ENCODE measurements around the gene RYR1. TPM values are rescaled to one million over a fixed set of nuclear protein-coding genes. Genes with fewer than 3 reads are reported as not detected.

The RYR1 gene
- total RNA-seq, 1 experiment from 2014 or later: 4.1 TPM

DNA sequence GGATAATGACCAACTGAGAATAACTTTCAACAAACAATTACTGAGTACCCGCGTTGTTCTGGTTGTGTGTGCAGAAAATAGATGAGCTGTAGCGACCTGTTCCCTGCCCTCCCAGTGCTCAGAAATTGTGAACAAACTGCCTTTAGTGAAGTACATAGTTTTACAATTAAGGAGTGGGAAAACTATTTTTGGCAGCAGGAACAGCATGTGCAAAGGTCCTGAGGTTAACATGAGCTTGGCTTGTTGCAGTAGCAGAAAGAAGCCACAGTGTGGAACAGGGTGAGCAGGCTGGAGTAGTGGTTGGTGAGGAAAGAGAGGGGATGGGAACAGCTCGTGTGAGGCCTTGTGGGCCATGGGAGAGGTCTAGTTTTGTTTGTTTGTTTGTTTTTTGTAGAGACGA, 16.0 kb downstream of the RYR1 start:
- ChIA-PET POLR2A (no interaction called here), CTCF (no interaction called here), RAD21 (ENCODE audit: low non-redundant PET in 1 of 2, low total read pairs in 2 of 2, uncharacterized antibody in 2 of 2, unreplicated experiment in 2 of 2) (no interaction called here)
- H3K4me2 ChIP-seq (ENCODE audit: low read length): no peak overlapping the region
- H3K9me3 ChIP-seq (ENCODE audit: control insufficient read depth in 1 of 2, insufficient read depth in 1 of 2, low read depth in 1 of 2, low read length in 2 of 2): no peaks in the 10 kb centered on the region
- ATAC-seq: no peak
- H3K36me3 ChIP-seq (ENCODE audit: control insufficient read depth in 1 of 2, insufficient read depth in 2 of 2, low read length in 2 of 2): no peaks in the 10 kb centered on the region
- H4K20me1 ChIP-seq (ENCODE audit: insufficient read depth): no peaks in the 10 kb centered on the region
- no peak overlapping the region for H3K9ac ChIP-seq (ENCODE audit: low read length)
- TF ChIP-seq, protein P1, sequence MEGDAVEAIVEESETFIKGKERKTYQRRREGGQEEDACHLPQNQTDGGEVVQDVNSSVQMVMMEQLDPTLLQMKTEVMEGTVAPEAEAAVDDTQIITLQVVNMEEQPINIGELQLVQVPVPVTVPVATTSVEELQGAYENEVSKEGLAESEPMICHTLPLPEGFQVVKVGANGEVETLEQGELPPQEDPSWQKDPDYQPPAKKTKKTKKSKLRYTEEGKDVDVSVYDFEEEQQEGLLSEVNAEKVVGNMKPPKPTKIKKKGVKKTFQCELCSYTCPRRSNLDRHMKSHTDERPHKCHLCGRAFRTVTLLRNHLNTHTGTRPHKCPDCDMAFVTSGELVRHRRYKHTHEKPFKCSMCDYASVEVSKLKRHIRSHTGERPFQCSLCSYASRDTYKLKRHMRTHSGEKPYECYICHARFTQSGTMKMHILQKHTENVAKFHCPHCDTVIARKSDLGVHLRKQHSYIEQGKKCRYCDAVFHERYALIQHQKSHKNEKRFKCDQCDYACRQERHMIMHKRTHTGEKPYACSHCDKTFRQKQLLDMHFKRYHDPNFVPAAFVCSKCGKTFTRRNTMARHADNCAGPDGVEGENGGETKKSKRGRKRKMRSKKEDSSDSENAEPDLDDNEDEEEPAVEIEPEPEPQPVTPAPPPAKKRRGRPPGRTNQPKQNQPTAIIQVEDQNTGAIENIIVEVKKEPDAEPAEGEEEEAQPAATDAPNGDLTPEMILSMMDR (IDR thresholded peaks at IDR 0.05 in 2 of 3, conservative IDR thresholded peaks at IDR 0.05 in 1 of 3; ENCODE audit: borderline replicate concordance in 1 of 3, insufficient read depth in 1 of 3, low read depth in 2 of 3, low read length in 2 of 3): no peak
- TF ChIP-seq EZH2phosphoT487 (IDR thresholded peaks at IDR 0.05; ENCODE audit: borderline replicate concordance) (no peak), SIN3A (IDR thresholded peaks at IDR 0.05; ENCODE audit: low read depth) (no peak), YY1 (IDR thresholded peaks at IDR 0.05; ENCODE audit: extremely low read depth, insufficient replicate concordance, low read depth, low read length) (no peak), JUND (IDR thresholded peaks at IDR 0.05) (no peak), SRF (IDR thresholded peaks at IDR 0.05; ENCODE audit: low read depth) (no peak), SP1 (IDR thresholded peaks at IDR 0.05; ENCODE audit: low read depth) (no peak), ELF1 (IDR thresholded peaks at IDR 0.05; ENCODE audit: borderline replicate concordance, low read depth) (no peak), POLR2AphosphoS5 (IDR thresholded peaks at IDR 0.05; ENCODE audit: low read depth, low read length) (no peak), TCF7L2 (IDR thresholded peaks at IDR 0.05; ENCODE audit: borderline replicate concordance, extremely low read depth, insufficient read depth, insufficient read length) (no peak), RAD21 (IDR thresholded peaks at IDR 0.05; ENCODE audit: low read depth) (no peak), ZNF274 (IDR thresholded peaks at IDR 0.05; ENCODE audit: low read depth, low read length) (no peak), POLR2A (IDR thresholded peaks at IDR 0.05; ENCODE audit: borderline replicate concordance, extremely low read depth, insufficient read depth, insufficient read length) (no peak), CEBPB (IDR thresholded peaks at IDR 0.05; ENCODE audit: low read depth) (no peak), FOSL1 (IDR thresholded peaks at IDR 0.05; ENCODE audit: low read depth) (no peak), CBX3 (IDR thresholded peaks at IDR 0.05; ENCODE audit: low read depth) (no peak)
- TF ChIP-seq, protein P2, sequence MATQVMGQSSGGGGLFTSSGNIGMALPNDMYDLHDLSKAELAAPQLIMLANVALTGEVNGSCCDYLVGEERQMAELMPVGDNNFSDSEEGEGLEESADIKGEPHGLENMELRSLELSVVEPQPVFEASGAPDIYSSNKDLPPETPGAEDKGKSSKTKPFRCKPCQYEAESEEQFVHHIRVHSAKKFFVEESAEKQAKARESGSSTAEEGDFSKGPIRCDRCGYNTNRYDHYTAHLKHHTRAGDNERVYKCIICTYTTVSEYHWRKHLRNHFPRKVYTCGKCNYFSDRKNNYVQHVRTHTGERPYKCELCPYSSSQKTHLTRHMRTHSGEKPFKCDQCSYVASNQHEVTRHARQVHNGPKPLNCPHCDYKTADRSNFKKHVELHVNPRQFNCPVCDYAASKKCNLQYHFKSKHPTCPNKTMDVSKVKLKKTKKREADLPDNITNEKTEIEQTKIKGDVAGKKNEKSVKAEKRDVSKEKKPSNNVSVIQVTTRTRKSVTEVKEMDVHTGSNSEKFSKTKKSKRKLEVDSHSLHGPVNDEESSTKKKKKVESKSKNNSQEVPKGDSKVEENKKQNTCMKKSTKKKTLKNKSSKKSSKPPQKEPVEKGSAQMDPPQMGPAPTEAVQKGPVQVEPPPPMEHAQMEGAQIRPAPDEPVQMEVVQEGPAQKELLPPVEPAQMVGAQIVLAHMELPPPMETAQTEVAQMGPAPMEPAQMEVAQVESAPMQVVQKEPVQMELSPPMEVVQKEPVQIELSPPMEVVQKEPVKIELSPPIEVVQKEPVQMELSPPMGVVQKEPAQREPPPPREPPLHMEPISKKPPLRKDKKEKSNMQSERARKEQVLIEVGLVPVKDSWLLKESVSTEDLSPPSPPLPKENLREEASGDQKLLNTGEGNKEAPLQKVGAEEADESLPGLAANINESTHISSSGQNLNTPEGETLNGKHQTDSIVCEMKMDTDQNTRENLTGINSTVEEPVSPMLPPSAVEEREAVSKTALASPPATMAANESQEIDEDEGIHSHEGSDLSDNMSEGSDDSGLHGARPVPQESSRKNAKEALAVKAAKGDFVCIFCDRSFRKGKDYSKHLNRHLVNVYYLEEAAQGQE (IDR thresholded peaks at IDR 0.05; ENCODE audit: low read depth): no peak
- TF ChIP-seq, protein P3, sequence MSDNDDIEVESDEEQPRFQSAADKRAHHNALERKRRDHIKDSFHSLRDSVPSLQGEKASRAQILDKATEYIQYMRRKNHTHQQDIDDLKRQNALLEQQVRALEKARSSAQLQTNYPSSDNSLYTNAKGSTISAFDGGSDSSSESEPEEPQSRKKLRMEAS (IDR thresholded peaks at IDR 0.05): no peak
- TF ChIP-seq, protein P4, sequence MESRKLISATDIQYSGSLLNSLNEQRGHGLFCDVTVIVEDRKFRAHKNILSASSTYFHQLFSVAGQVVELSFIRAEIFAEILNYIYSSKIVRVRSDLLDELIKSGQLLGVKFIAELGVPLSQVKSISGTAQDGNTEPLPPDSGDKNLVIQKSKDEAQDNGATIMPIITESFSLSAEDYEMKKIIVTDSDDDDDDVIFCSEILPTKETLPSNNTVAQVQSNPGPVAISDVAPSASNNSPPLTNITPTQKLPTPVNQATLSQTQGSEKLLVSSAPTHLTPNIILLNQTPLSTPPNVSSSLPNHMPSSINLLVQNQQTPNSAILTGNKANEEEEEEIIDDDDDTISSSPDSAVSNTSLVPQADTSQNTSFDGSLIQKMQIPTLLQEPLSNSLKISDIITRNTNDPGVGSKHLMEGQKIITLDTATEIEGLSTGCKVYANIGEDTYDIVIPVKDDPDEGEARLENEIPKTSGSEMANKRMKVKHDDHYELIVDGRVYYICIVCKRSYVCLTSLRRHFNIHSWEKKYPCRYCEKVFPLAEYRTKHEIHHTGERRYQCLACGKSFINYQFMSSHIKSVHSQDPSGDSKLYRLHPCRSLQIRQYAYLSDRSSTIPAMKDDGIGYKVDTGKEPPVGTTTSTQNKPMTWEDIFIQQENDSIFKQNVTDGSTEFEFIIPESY (IDR thresholded peaks at IDR 0.05; ENCODE audit: extremely low read depth, insufficient replicate concordance, low read length): no peak
- H3K79me2 ChIP-seq (ENCODE audit: insufficient read depth, low read length): no peaks in the 10 kb centered on the region
- no peak for DNase-seq (ENCODE audit: low read depth, low spot score)
- no TSS peak for BruUV-seq (replicated peaks)
- H3K27me3 ChIP-seq (ENCODE audit: insufficient read depth, low read length): no peaks in the 10 kb centered on the region
- intact Hi-C loops (cut with micrococcal nuclease): no loop called here
- H3K4me3 ChIP-seq (replicated peaks in 1 of 2; ENCODE audit: low read depth in 1 of 2, low read length in 2 of 2): no peak overlapping the region
- H2AFZ ChIP-seq (ENCODE audit: low read depth, low read length, poor library complexity, severe bottlenecking): no peak overlapping the region
- no peak overlapping the region for H3K27ac ChIP-seq (ENCODE audit: low read depth, low read length)
- H3K4me1 ChIP-seq (ENCODE audit: control insufficient read depth in 1 of 2, insufficient read depth in 2 of 2, low read length in 2 of 2): peaks cover 3 to 10% of the 10 kb centered on the region in 2 experiments; a peak in 3 of 4 replicates
- no peaks in the 10 kb centered on the region for H3K9me2 ChIP-seq (ENCODE audit: insufficient read depth)

Measured in HCT116 (cell line).